Astrocyte (in vitro differentiated cells and primary cell): ENCODE measurements around the gene AP4E1.

Experiments used
- CTCF ChIP-seq: IDR thresholded peaks from 2 replicates; pipeline ENCODE4 v1.5.1; 2011; ENCODE audit warnings: low read depth, mild to moderate bottlenecking, inconsistent platforms, low read length, moderate library complexity; ENCODE audit not compliant: insufficient read depth
- EZH2 ChIP-seq: IDR thresholded peaks from 2 replicates; pipeline ENCODE4 v1.6.1; 2012; ENCODE audit warnings: mild to moderate bottlenecking, low read length, inconsistent platforms; ENCODE audit not compliant: insufficient read depth

DNA sequence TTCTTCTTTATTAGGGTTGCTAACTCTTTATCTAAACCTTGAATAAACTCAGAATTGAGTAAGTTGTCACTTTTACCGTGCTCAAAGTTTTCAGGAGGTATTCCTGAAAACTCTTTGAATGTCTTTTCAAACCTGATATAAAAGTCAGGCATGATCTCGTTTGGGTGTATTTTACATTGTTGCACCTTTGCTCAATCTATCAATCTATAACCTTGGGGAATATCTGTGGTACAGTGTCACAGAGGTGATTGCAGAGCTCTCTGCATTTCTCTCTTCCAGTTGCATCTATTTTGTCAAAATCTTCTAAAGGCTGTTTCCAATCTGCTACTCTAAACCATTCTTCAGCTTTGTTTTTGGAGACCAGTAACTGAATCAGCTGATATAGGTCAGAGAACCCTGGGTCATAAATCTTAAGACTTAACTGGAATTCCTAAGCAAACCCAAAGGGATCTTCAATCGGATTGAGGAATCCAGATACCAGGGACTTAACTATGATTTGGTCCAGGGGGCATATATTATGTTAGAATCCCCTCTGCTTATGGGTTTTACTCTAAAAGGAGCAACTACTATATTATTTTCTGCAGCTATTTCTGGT lies 35.6 kb upstream of the AP4E1 start:
- TF ChIP-seq CTCF (no peak), EZH2 (no peak)
